ENCODE results near the gene USP19. TPM values are rescaled to one million over a fixed set of nuclear protein-coding genes. Genes with fewer than 3 reads are reported as not detected.

The USP19 gene
- total RNA-seq, 2 experiments from 2014 or later: 49.4 to 69.4 TPM

DNA sequence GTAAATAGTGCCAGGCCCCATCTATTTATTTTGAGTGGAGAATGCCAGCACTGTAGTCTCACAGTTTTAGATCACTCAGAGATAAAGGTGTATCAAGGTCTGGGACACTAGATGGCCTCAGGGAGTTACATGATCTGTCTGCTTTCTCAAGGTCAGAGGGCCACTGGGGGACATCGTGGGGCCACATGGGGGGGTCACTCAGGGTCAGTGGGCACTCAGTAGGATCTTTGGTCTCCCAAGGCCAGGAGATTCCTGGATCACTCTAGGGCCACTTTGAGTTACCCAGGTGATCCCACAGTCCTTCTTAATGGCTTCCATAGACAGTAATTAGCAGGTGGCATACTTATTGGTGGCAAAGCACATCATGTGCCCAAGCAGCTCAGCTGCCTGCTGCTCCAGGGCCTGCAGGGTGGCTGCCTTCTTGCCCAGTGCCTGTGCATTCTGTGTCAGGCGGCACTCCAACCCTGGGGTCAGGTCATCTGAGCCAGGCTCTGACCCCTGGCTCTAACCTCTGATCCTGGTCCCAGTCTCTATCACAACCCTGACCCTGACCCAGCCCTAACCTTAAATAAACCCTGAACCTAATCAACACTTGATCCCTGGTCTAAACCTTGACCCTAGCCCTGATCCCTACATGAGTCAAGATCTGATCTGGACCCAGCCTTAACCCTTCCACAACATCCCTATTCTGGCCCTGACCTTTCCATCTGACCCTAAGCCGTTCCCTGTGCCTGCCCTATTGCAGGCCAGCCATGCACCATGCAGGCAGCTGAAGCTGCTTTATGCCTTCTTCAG, 14.0 kb upstream of the USP19 start:
- Histone ChIP-seq H4K20me1 (ENCODE audit: insufficient read depth, low read length) (no peaks in the 10 kb centered on the region), H3K79me2 (ENCODE audit: insufficient read depth, low read depth, low read length) (no peaks in the 10 kb centered on the region), H3K9me2 (ENCODE audit: insufficient read depth, low read length) (no peaks in the 10 kb centered on the region), H3K9me3 (ENCODE audit: low read length) (no peaks in the 10 kb centered on the region), H3K36me3 (ENCODE audit: insufficient read depth, low read length) (no peaks in the 10 kb centered on the region), H3K4me2 (ENCODE audit: low read length) (no peak overlapping the region), H2AFZ (ENCODE audit: low read length) (no peak overlapping the region), H3K4me3 (ENCODE audit: low read depth, low read length, poor library complexity, severe bottlenecking) (no peak overlapping the region), H3K27ac (ENCODE audit: low read depth, low read length, poor library complexity, severe bottlenecking) (no peak overlapping the region), H3K4me1 (ENCODE audit: insufficient read depth, low read length, poor library complexity, severe bottlenecking) (no peaks in the 10 kb centered on the region)
- POLR2A ChIA-PET: interaction anchor here (0.6 kb wide), 2 partner anchors 16 to 48 kb away, joined by 5 to 6 read pairs; no protein-coding TSS in a partner anchor
- TF ChIP-seq EZH2phosphoT487 (IDR thresholded peaks at IDR 0.05; ENCODE audit: borderline replicate concordance, low read depth, low read length): no peak
- TF ChIP-seq, protein P1, sequence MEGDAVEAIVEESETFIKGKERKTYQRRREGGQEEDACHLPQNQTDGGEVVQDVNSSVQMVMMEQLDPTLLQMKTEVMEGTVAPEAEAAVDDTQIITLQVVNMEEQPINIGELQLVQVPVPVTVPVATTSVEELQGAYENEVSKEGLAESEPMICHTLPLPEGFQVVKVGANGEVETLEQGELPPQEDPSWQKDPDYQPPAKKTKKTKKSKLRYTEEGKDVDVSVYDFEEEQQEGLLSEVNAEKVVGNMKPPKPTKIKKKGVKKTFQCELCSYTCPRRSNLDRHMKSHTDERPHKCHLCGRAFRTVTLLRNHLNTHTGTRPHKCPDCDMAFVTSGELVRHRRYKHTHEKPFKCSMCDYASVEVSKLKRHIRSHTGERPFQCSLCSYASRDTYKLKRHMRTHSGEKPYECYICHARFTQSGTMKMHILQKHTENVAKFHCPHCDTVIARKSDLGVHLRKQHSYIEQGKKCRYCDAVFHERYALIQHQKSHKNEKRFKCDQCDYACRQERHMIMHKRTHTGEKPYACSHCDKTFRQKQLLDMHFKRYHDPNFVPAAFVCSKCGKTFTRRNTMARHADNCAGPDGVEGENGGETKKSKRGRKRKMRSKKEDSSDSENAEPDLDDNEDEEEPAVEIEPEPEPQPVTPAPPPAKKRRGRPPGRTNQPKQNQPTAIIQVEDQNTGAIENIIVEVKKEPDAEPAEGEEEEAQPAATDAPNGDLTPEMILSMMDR (conservative IDR thresholded peaks at IDR 0.05; ENCODE audit: low read length): peak; percentile 41; the same call in 1 of the 2 replicates
- DNase-seq (ENCODE audit: low spot score): no peak
- CTCF ChIA-PET (ENCODE audit: unreplicated experiment): no interaction called here
- no TSS peak for BruUV-seq (replicated peaks)
- intact Hi-C loops (cut with micrococcal nuclease; ENCODE audit: unreplicated experiment): no loop called here

DNA sequence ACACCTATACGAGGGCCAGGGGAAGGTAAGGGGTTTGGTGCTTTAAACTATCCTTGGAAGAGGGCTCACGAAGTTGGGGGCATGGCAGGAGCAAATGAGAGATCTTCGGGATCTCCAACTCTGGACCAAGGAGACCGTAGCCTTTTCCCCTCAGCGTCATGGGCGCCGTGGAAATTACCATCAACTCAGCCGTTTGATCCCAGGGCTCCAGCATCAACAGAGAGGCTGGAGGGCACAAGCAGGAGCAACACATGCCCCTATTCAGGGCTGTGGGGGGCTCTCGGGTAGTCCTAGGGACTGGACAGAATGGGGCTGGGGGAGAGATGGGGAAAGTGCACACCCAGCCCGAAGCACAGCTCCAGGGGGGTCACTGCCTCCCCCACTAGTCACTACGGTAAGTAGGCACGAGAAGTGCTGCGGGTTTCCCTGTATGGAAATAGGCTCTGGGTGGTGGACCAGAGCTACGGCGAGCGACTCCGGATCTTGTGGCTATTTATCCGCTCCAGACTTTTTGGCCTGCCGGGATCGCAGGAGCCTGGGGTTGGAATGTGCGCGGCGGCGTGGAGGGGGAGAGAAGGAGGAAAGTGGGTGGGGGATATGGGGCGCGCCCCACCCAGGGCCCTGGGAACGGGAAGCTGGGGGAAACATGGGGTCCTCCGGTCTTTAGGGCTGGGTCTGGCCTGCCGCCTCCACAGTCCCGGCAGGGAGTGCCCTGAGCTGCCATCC, 12.8 kb upstream of the USP19 start:
- no TSS peak for BruUV-seq (replicated peaks)
- no peaks in the 10 kb centered on the region for H4K20me1 ChIP-seq (ENCODE audit: insufficient read depth, low read length)
- H3K9me2 ChIP-seq (ENCODE audit: insufficient read depth, low read length): no peaks in the 10 kb centered on the region
- H3K4me3 ChIP-seq (ENCODE audit: low read depth, low read length, poor library complexity, severe bottlenecking): no peak overlapping the region
- TF ChIP-seq EZH2phosphoT487 (IDR thresholded peaks at IDR 0.05; ENCODE audit: borderline replicate concordance, low read depth, low read length): no peak
- TF ChIP-seq, protein P1 (conservative IDR thresholded peaks at IDR 0.05; ENCODE audit: low read length): no peak
- ChIA-PET CTCF (ENCODE audit: unreplicated experiment) (no interaction called here), POLR2A (interaction anchor here (0.5 kb wide), 1 partner anchor 1612 kb away, joined by 3 read pairs; no protein-coding TSS in a partner anchor)
- H3K27ac ChIP-seq (ENCODE audit: low read depth, low read length, poor library complexity, severe bottlenecking): no peak overlapping the region
- no peak overlapping the region for H2AFZ ChIP-seq (ENCODE audit: low read length)
- H3K4me2 ChIP-seq (ENCODE audit: low read length): no peak overlapping the region
- no peaks in the 10 kb centered on the region for H3K79me2 ChIP-seq (ENCODE audit: insufficient read depth, low read depth, low read length)
- DNase-seq (ENCODE audit: low spot score): no peak
- peaks cover 9% of the 10 kb centered on the region for H3K4me1 ChIP-seq (ENCODE audit: insufficient read depth, low read length, poor library complexity, severe bottlenecking)
- no peaks in the 10 kb centered on the region for H3K36me3 ChIP-seq (ENCODE audit: insufficient read depth, low read length)
- intact Hi-C loops (cut with micrococcal nuclease; ENCODE audit: unreplicated experiment): no loop called here
- no peaks in the 10 kb centered on the region for H3K9me3 ChIP-seq (ENCODE audit: low read length)
